VCaP (cell line): Measurements from ENCODE around the gene ZNF667.

ENCODE experiments used
- H3K27ac ChIP-seq: fragments of 450-650 bp; 2 replicates; pipeline ENCODE4 v1.5.1; 2017
- TF ChIP-seq, protein P1 (sequence below): fragments of 450-650 bp; conservative IDR thresholded peaks from 2 replicates; pipeline ENCODE4 v1.5.1; 2017; ENCODE audit warnings: mild to moderate bottlenecking, moderate library complexity

Gene ZNF667

DNA sequence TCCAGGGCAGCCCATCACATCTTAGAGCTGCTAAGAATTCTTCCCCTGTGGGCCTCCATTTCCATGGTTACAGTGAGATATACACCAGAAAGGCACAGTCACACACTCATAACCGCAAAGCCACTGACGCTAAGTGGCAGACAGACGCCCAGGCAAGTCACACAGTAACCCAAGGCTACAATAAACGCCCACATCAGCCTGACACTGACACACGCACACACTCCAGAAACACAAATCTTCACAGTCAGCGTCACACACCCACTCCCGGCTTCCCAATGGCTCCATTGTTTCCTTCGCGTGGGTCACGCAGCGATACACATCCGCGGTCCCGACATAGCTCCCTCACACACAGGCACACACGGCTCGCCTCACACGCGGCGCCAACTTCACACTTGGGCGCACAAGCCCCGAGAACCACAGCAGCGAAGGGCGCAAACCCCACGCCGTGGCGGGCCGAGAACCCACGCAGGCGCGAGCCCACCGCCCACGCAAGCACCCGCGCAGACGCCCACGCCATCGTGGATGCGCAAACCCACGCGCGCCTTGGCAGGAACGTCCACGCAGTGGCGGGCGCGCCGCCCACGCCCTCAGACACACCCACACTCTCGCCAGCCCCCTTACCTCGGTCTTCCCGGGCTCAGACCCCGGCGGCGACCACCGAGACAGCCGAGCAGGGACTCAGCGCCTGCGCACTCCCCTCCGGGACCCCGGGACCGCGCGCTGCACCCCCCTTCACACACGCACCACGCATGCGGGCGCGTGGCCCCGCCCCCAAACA is at the start of gene ZNF667:
Gene ZNF667 (minus strand): TSS at position 695 of the 778 bp plus-strand sequence. CDS start 14,975 bp downstream, outside the sequence.
- peak within 1 kb of the TSS; percentile 93 for H3K27ac ChIP-seq
- TF ChIP-seq, protein P1, sequence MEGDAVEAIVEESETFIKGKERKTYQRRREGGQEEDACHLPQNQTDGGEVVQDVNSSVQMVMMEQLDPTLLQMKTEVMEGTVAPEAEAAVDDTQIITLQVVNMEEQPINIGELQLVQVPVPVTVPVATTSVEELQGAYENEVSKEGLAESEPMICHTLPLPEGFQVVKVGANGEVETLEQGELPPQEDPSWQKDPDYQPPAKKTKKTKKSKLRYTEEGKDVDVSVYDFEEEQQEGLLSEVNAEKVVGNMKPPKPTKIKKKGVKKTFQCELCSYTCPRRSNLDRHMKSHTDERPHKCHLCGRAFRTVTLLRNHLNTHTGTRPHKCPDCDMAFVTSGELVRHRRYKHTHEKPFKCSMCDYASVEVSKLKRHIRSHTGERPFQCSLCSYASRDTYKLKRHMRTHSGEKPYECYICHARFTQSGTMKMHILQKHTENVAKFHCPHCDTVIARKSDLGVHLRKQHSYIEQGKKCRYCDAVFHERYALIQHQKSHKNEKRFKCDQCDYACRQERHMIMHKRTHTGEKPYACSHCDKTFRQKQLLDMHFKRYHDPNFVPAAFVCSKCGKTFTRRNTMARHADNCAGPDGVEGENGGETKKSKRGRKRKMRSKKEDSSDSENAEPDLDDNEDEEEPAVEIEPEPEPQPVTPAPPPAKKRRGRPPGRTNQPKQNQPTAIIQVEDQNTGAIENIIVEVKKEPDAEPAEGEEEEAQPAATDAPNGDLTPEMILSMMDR: no peak

- TF ChIP-seq, protein P1: no peak
- no peak overlapping the region for H3K27ac ChIP-seq
Observed at GRCh38 chr19:56525214-56525860, 48.2 kb upstream of the ZNF667 start.

GRCh38 chr19:56508290-56508778 is 31.2 kb upstream of the ZNF667 start:
- TF ChIP-seq, protein P1: no peak
- peak overlapping the region; percentile 92 for H3K27ac ChIP-seq

- TF ChIP-seq, protein P1: no peak
- peak within 1 kb of the TSS; percentile 92 for H3K27ac ChIP-seq
Observed at GRCh38 chr19:56507446-56508289, 30.5 kb upstream of the ZNF667 start, which contains the start of gene ZNF471. TSS of gene ZNF471 (plus strand) at chr19:56507855. CDS start at chr19:56511572, 3,717 bp downstream.

- TF ChIP-seq, protein P1: no peak
- H3K27ac ChIP-seq: no peak overlapping the region
Observed at GRCh38 chr19:56504581-56504980, 27.4 kb upstream of the ZNF667 start.

DNA sequence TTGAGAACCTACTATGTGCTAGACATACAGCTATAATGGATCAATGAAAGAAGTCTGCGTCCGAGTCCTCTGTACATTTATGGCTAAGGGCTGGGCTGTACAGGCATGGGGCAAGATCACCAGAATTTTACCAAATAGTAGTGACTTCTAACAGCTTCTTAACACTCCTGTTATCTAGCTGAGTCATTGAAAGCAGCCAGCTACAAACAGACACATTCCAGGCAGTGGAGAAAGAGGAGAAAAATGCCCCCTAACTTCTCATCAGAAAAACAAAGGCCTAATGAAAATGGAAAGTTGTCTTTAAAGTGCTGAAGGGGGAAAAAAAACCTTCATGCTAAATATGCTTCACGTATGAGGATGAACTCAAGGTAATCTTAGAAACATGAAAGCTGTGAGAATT is 14.3 kb upstream of the ZNF667 start:
- H3K27ac ChIP-seq: no peak overlapping the region
- TF ChIP-seq, protein P1: no peak
